Measurements from ENCODE around the gene MUC21.

MUC21 gene

DNA sequence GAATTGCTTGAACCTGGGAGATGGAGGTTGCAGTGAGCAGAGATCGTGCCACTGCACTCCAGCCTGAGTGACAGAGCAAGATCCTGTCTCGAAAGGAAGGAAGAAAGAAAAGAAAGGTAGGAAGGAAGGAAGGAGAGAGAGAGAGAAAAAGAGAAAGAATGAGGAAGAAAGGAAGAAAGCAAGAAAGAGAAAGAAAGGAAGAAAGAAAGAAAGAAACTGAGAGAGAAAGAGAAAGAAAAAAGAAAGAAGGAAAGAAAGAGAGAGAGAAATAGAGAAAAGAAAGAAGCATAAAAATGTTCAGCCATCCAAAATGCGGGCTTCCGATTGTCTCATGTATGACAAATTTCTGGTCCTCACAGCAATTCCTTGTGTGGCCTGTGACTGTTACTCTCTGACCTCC lies 49.6 kb downstream of the MUC21 start:
- TF ChIP-seq, protein P1, sequence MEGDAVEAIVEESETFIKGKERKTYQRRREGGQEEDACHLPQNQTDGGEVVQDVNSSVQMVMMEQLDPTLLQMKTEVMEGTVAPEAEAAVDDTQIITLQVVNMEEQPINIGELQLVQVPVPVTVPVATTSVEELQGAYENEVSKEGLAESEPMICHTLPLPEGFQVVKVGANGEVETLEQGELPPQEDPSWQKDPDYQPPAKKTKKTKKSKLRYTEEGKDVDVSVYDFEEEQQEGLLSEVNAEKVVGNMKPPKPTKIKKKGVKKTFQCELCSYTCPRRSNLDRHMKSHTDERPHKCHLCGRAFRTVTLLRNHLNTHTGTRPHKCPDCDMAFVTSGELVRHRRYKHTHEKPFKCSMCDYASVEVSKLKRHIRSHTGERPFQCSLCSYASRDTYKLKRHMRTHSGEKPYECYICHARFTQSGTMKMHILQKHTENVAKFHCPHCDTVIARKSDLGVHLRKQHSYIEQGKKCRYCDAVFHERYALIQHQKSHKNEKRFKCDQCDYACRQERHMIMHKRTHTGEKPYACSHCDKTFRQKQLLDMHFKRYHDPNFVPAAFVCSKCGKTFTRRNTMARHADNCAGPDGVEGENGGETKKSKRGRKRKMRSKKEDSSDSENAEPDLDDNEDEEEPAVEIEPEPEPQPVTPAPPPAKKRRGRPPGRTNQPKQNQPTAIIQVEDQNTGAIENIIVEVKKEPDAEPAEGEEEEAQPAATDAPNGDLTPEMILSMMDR (conservative IDR thresholded peaks at IDR 0.05; ENCODE audit: low read depth, low read length) = no peak
- DNase-seq (ENCODE audit: low read depth) = no peak
- H3K4me3 ChIP-seq (ENCODE audit: low read depth, low read length) = no peak overlapping the region

DNA sequence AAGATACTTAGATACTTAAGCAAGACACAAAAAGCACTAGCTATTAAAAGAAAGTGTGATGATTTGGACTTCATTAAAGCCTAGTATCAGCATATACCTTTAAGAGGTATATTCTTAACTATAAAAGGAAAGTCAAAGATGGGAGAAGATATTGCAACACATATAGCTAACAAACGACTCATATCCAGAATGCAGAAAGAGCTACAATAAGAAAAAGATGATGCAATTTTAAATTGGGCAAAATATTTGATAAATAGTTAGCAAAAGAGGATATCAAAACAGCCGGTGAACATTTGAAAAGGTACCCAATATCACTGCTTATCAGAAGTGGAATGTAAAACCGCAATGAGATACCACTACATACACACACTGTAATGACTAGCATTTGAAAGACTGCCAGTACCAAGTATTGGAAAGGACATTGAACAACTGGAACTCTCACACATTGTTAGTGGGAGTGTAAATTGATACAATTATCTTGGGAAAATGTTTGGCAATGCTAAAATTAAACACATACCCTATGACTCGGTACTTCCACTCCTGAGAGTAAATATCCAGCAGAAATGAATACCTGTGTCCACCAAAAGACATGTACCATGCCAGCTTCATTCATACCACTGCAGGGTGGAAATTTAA lies 52.5 kb downstream of the MUC21 start:
- TF ChIP-seq, protein P1 (conservative IDR thresholded peaks at IDR 0.05; ENCODE audit: low read depth, low read length) = no peak
- no peak overlapping the region for H3K4me3 ChIP-seq (ENCODE audit: low read depth, low read length)
- no peak for DNase-seq (ENCODE audit: low read depth)

DNA sequence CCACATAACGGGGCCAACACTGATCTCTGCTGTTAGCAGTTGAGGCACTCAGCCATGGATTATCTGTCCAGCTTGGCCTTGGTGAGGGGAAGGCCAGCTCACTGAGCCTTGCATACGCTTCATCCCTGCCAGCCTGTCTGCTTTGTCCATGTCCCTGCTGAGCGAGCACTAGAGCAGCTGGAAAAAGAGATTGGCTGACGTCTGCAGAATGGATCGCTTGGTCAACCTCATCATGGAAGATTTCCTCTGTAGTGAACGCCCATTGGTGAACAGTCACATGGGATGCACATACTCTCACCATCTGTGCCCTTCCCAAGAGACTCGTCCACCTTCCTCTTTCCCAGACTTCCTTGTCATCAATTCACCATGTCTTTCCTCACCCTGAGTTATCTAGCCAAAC lies 53.7 kb downstream of the MUC21 start:
- TF ChIP-seq, protein P1 (conservative IDR thresholded peaks at IDR 0.05; ENCODE audit: low read depth, low read length) = no peak
- no peak overlapping the region for H3K4me3 ChIP-seq (ENCODE audit: low read depth, low read length)

DNA sequence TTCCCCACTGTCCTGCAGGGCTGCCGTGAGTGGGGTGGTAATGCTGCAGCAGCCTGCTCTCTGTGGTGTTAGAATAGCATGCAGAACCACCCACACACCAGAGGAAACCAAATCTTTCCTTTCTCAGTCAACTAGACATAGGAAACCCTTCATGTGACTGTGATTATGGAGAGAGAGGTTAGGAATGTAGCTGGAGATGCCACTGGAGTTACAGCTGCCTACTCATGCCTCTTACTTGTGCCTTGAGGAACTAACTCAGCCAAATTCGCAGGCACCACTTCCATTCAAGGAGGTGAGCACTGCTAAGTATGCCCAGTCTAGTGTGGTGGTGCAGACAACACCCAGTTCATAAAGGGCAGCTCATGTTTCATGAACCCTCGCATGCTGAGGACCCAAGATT lies 54.2 kb downstream of the MUC21 start:
- DNase-seq (ENCODE audit: low read depth) = peak; percentile 46
- H3K4me3 ChIP-seq (ENCODE audit: low read depth, low read length) = no peak overlapping the region
- TF ChIP-seq, protein P1 (conservative IDR thresholded peaks at IDR 0.05; ENCODE audit: low read depth, low read length) = no peak

More for the DNA sequence above, 53.7 kb downstream of the MUC21 start:
- no peak for DNase-seq (ENCODE audit: low read depth)

DNA sequence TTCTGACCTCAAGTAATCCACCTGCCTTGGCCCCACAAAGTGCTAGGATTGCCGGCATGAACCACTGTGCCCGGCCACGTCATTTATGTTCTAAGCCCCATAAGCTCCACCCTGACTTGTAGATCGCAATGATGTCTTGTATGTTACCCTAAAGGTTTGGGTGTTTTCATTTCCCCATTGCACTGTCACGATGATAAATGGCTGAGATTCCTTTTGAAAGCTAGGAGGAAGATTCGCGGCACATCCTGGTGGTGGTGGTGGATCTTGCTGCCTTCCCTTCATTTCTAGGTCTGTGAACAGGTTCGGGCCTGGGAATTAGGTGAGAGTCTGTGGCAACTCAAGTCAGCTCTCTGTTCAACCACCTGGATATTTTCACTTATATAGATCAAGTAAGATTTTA lies 55.0 kb downstream of the MUC21 start:
- DNase-seq (ENCODE audit: low read depth) = no peak
- TF ChIP-seq, protein P1 (conservative IDR thresholded peaks at IDR 0.05; ENCODE audit: low read depth, low read length) = no peak
- H3K4me3 ChIP-seq (ENCODE audit: low read depth, low read length) = no peak overlapping the region

Data from choroid plexus epithelial cell (primary cell).